Ishikawa (cell line): ENCODE measurements around the gene CALML4.

Experiments used
- CEBPB ChIP-seq: IDR thresholded peaks from 2 replicates; pipeline ENCODE4 v1.6.1; 2012
- CREB1 ChIP-seq: IDR thresholded peaks from 2 replicates; pipeline ENCODE4 v1.6.1; 2012; ENCODE audit warnings: low read depth
- EGR1 ChIP-seq: IDR thresholded peaks from 2 replicates; pipeline ENCODE4 v1.6.1; 2012
- EP300 ChIP-seq: IDR thresholded peaks from 2 replicates; pipeline ENCODE4 v1.6.1; 2012; ENCODE audit warnings: borderline replicate concordance
- FOXM1 ChIP-seq: IDR thresholded peaks from 2 replicates; pipeline ENCODE4 v1.6.1; 2012; ENCODE audit warnings: low read depth, borderline replicate concordance
- MAX ChIP-seq: IDR thresholded peaks from 2 replicates; pipeline ENCODE4 v1.6.1; 2012
- NFIC ChIP-seq: IDR thresholded peaks from 2 replicates; pipeline ENCODE4 v1.6.1; 2012
- REST ChIP-seq: IDR thresholded peaks from 2 replicates; pipeline ENCODE4 v1.6.1; 2012; ENCODE audit warnings: low read depth, mild to moderate bottlenecking
- TAF1 ChIP-seq: IDR thresholded peaks from 2 replicates; pipeline ENCODE4 v1.6.1; 2012; ENCODE audit warnings: low read depth, mild to moderate bottlenecking
- TEAD4 ChIP-seq: IDR thresholded peaks from 2 replicates; pipeline ENCODE4 v1.6.1; 2012
- USF1 ChIP-seq: IDR thresholded peaks from 2 replicates; pipeline ENCODE4 v1.6.1; 2012
- YY1 ChIP-seq: IDR thresholded peaks from 2 replicates; pipeline ENCODE4 v1.6.1; 2012; ENCODE audit warnings: low read depth
- ZBTB7A ChIP-seq: IDR thresholded peaks from 2 replicates; pipeline ENCODE4 v1.6.1; 2012; ENCODE audit warnings: low read depth

Gene CALML4

GRCh38 chr15:68175526-68175925 lies 29.6 kb downstream of the CALML4 start:
- TF ChIP-seq TEAD4 (no peak), CEBPB (no peak), NFIC (no peak), EP300 (no peak), USF1 (no peak), TAF1 (no peak), REST (no peak), ZBTB7A (no peak), EGR1 (no peak)

GRCh38 chr15:68173119-68173518 lies 32.0 kb downstream of the CALML4 start:
- no peak for TF ChIP-seq REST

GRCh38 chr15:68166847-68167246 lies 38.3 kb downstream of the CALML4 start:
- TF ChIP-seq CEBPB (no peak), NFIC (no peak), CREB1 (no peak), MAX (no peak), REST (no peak), TEAD4 (no peak), FOXM1 (no peak), TAF1 (no peak)

- no peak for TF ChIP-seq ZBTB7A
Observed at GRCh38 chr15:68163191-68163590, 41.9 kb downstream of the CALML4 start.

- TF ChIP-seq USF1 (no peak), REST (no peak), NFIC (no peak), CREB1 (no peak), YY1 (no peak)
Observed at GRCh38 chr15:68158046-68158628, 47.0 kb downstream of the CALML4 start.
